IMR-90 (cell line): ENCODE data around the gene FAM89B. TPM values are rescaled to one million over a fixed set of nuclear protein-coding genes. Genes with fewer than 3 reads are reported as not detected.

ENCODE experiments used
- ATAC-seq: fragments of 200-7000 bp; cut with Tn5 transposase; 2 replicates; pipeline ENCODE4 v1.9.1; 2020; ENCODE audit warnings: low read depth, mild to moderate bottlenecking, moderate library complexity
- BruUV-seq: library from RNA; stranded (reverse); fragments of 400-500 nt; replicated peaks from 2 replicates; lab custom pipeline; 2021; lab: Mats Ljungman, UMichigan
- CTCF ChIA-PET: fragments of 300-600 bp; formaldehyde crosslinking; extraction: SDS; loops from one replicate; lab custom pipeline; 2021; ENCODE audit warnings: antibody characterized with exemption; lab: Yijun Ruan, JAX
- POLR2A ChIA-PET: fragments of 300-600 bp; sonication (Branson Sonifier 250); formaldehyde crosslinking; loops from one replicate; lab custom pipeline; 2022; ENCODE audit warnings: antibody characterized with exemption; ENCODE audit not compliant: unreplicated experiment; lab: Charles Lee
- DNase-seq: peaks from one replicate; pipeline ENCODE4 v3.0.0; 2013
- H2AFZ ChIP-seq: replicated peaks from 2 replicates; pipeline ENCODE3; 2013; ENCODE audit warnings: low read length, mild to moderate bottlenecking; ENCODE audit not compliant: poor library complexity
- H2AK5ac ChIP-seq: 2 replicates; pipeline ENCODE4 v1.6.1; 2013; ENCODE audit warnings: low read depth, low read length, inconsistent platforms
- H2AK9ac ChIP-seq: replicated peaks from 2 replicates; pipeline ENCODE3; 2013; ENCODE audit warnings: mild to moderate bottlenecking, low read depth, low read length, moderate library complexity; ENCODE audit not compliant: poor library complexity
- H2BK120ac ChIP-seq: 2 replicates; pipeline ENCODE4 v1.6.1; 2013; ENCODE audit warnings: low read depth, low read length, inconsistent platforms
- H2BK15ac ChIP-seq: 3 replicates; pipeline ENCODE4 v1.6.1; 2013; ENCODE audit warnings: low read depth, low read length, inconsistent platforms
- H2BK20ac ChIP-seq: 2 replicates; pipeline ENCODE4 v1.6.1; 2013; ENCODE audit warnings: low read depth, mild to moderate bottlenecking, inconsistent platforms, low read length, moderate library complexity
- H2BK5ac ChIP-seq: 2 replicates; pipeline ENCODE4 v1.6.1; 2013; ENCODE audit warnings: mild to moderate bottlenecking, low read depth, low read length, inconsistent platforms; ENCODE audit not compliant: poor library complexity, severe bottlenecking
- H3K14ac ChIP-seq: replicated peaks from 2 replicates; pipeline ENCODE4 v1.6.1; 2013; ENCODE audit warnings: low read depth, low read length, inconsistent platforms
- H3K18ac ChIP-seq: 2 replicates; pipeline ENCODE4 v1.6.1; 2013; ENCODE audit warnings: low read depth, low read length, control low read depth
- H3K23ac ChIP-seq: 2 replicates; pipeline ENCODE4 v1.6.1; 2013; ENCODE audit warnings: low read depth, low read length, inconsistent platforms
- H3K27ac ChIP-seq: 2 replicates; pipeline ENCODE4 v1.5.1; 2013; ENCODE audit warnings: mild to moderate bottlenecking, control low read depth, low read length; ENCODE audit not compliant: insufficient read depth
- H3K27me3 ChIP-seq: 2 replicates; pipeline ENCODE4 v1.6.1; 2013; ENCODE audit warnings: low read length; ENCODE audit not compliant: control insufficient read depth, insufficient read depth
- H3K36me3 ChIP-seq: 2 replicates; pipeline ENCODE4 v1.6.1; 2013; ENCODE audit warnings: low read length, mixed read lengths; ENCODE audit not compliant: control insufficient read depth, insufficient read depth
- H3K4ac ChIP-seq: 2 replicates; pipeline ENCODE4 v1.6.1; 2013; ENCODE audit warnings: low read depth, low read length, inconsistent platforms
- H3K4me1 ChIP-seq: 2 replicates; pipeline ENCODE4 v1.6.1; 2013; ENCODE audit warnings: low read length, mixed read lengths; ENCODE audit not compliant: control insufficient read depth, insufficient read depth
- H3K4me2 ChIP-seq: 2 replicates; pipeline ENCODE4 v1.6.1; 2013; ENCODE audit warnings: low read depth, mild to moderate bottlenecking, control low read depth, low read length, moderate library complexity
- H3K4me3 ChIP-seq: 2 replicates; pipeline ENCODE4 v1.5.1; 2013; ENCODE audit warnings: low read depth, mild to moderate bottlenecking, control low read depth, low read length, moderate library complexity; ENCODE audit not compliant: insufficient read depth
- H3K56ac ChIP-seq: 2 replicates; pipeline ENCODE4 v1.6.1; 2013; ENCODE audit warnings: low read length, inconsistent platforms; ENCODE audit not compliant: insufficient read depth; ENCODE audit errors: extremely low read depth
- H3K79me1 ChIP-seq, 2 experiments: 2 replicates each; pipeline ENCODE4 v1.6.1; 2013; ENCODE audit warnings: low read length in 2 of 2, inconsistent platforms in 1 of 2, low read depth in 1 of 2
- H3K9ac ChIP-seq: 2 replicates; pipeline ENCODE4 v1.6.1; 2013; ENCODE audit warnings: low read depth, low read length, control low read depth
- H3K9me1 ChIP-seq: 2 replicates; pipeline ENCODE4 v1.6.1; 2013; ENCODE audit warnings: low read length, inconsistent platforms; ENCODE audit not compliant: insufficient read depth
- H3K9me3 ChIP-seq: 2 replicates; pipeline ENCODE4 v1.6.1; 2013; ENCODE audit warnings: low read length; ENCODE audit not compliant: control insufficient read depth, insufficient read depth
- H4K20me1 ChIP-seq: 2 replicates; pipeline ENCODE4 v1.6.1; 2013; ENCODE audit warnings: low read length, inconsistent platforms; ENCODE audit not compliant: insufficient read depth
- H4K5ac ChIP-seq: 2 replicates; pipeline ENCODE4 v1.6.1; 2013; ENCODE audit warnings: mild to moderate bottlenecking, low read depth, low read length, control low read depth
- H4K8ac ChIP-seq, 2 experiments: 2 replicates each; pipeline ENCODE4 v1.6.1; 2013; ENCODE audit warnings: low read depth in 2 of 2, low read length in 2 of 2, control low read depth in 1 of 2, inconsistent platforms in 1 of 2
- H4K91ac ChIP-seq: 2 replicates; pipeline ENCODE4 v1.6.1; 2013; ENCODE audit warnings: low read depth, low read length, inconsistent platforms; ENCODE audit not compliant: insufficient read depth
- BHLHE40 ChIP-seq: fragments of 150-350 bp; IDR thresholded peaks from 2 replicates; pipeline ENCODE4 v1.6.1; 2016; ENCODE audit warnings: mild to moderate bottlenecking, low read depth, low read length
- CEBPB ChIP-seq: IDR thresholded peaks from 2 replicates; pipeline ENCODE4 v1.6.1; 2012; ENCODE audit warnings: low read depth, low read length, improper control_type of control experiment
- CHD1 ChIP-seq: IDR thresholded peaks from 2 replicates; pipeline ENCODE4 v1.6.1; 2012; ENCODE audit warnings: low read depth, low read length, improper control_type of control experiment
- CTCF ChIP-seq: conservative IDR thresholded peaks from 2 replicates; pipeline ENCODE4 v1.5.1; 2012; ENCODE audit warnings: mild to moderate bottlenecking, low read depth, low read length, improper control_type of control experiment
- FOS ChIP-seq: fragments of 150-350 bp; IDR thresholded peaks from 2 replicates; pipeline ENCODE4 v1.6.1; 2016; ENCODE audit warnings: low read depth, low read length
- MAFK ChIP-seq: IDR thresholded peaks from 2 replicates; pipeline ENCODE4 v1.6.1; 2012; ENCODE audit warnings: low read depth, low read length, improper control_type of control experiment
- MAZ ChIP-seq: IDR thresholded peaks from 2 replicates; pipeline ENCODE4 v1.6.1; 2012; ENCODE audit warnings: low read depth, mild to moderate bottlenecking, low read length, improper control_type of control experiment, moderate library complexity, borderline replicate concordance
- MXI1 ChIP-seq: IDR thresholded peaks from 2 replicates; pipeline ENCODE4 v1.6.1; 2012; ENCODE audit warnings: low read depth, mild to moderate bottlenecking, low read length, moderate library complexity, borderline replicate concordance
- NFE2L2 ChIP-seq: fragments of 150-350 bp; IDR thresholded peaks from 2 replicates; pipeline ENCODE4 v1.6.1; 2016; ENCODE audit warnings: low read depth, mild to moderate bottlenecking, low read length
- POLR2A ChIP-seq: IDR thresholded peaks from 2 replicates; pipeline ENCODE4 v1.6.1; 2012; ENCODE audit warnings: mild to moderate bottlenecking, low read depth, low read length
- RAD21 ChIP-seq: IDR thresholded peaks from 2 replicates; pipeline ENCODE4 v1.6.1; 2012; ENCODE audit warnings: low read length, improper control_type of control experiment
- RCOR1 ChIP-seq: IDR thresholded peaks from 2 replicates; pipeline ENCODE4 v1.6.1; 2012; ENCODE audit warnings: mild to moderate bottlenecking, low read length, improper control_type of control experiment; ENCODE audit not compliant: insufficient replicate concordance
- RFX5 ChIP-seq: IDR thresholded peaks from 2 replicates; pipeline ENCODE4 v1.8.0; 2012; ENCODE audit warnings: low read depth, mild to moderate bottlenecking, low read length, moderate library complexity
- SMC3 ChIP-seq: fragments of 150-350 bp; IDR thresholded peaks from 2 replicates; pipeline ENCODE4 v1.6.1; 2016; ENCODE audit warnings: low read depth, mild to moderate bottlenecking, antibody characterized with exemption, low read length, moderate library complexity
- USF2 ChIP-seq: fragments of 150-350 bp; IDR thresholded peaks from 2 replicates; pipeline ENCODE4 v1.6.1; 2017; ENCODE audit warnings: mild to moderate bottlenecking, antibody characterized with exemption, low read length, low read depth
- WGBS, 2 experiments: methylation state at CpG; one replicate each; pipeline versions ENCODE4 v1.1.5 to v1.1.7; 2013; ENCODE audit warnings: missing lambda C conversion rate in 2 of 2; ENCODE audit not compliant: insufficient read length in 1 of 2; ENCODE audit errors: extremely low coverage in 2 of 2; 5-methylcytosine and 5-hydroxymethylcytosine counted together
- dilution Hi-C: fragments of 300-500 bp; cut with HindIII; formaldehyde crosslinking; loops from one replicate; pipeline ENCODE4 v1.14.3; 2018; ENCODE audit warnings: low sequenced_read_pairs; ENCODE audit not compliant: unreplicated experiment
- in situ Hi-C: fragments of 300-500 bp; cut with MboI; formaldehyde crosslinking; loops from 3 replicates; pipeline ENCODE4 v1.14.3; 2019; ENCODE audit warnings: low sequenced_read_pairs, inconsistent platforms, mixed read lengths
- intact Hi-C: fragments of 100-400 bp; cut with micrococcal nuclease; formaldehyde crosslinking; loops from 2 replicates; pipeline ENCODE4 v1.10.0; 2022
- polyA plus RNA-seq, 3 experiments: library from polyadenylated mRNA; depleted of rRNA; stranded (reverse); fragments of >200 nt; gene quantifications; 2 replicates each; pipeline ENCODE4 v1.2.3, GENCODE V29; 2012; ENCODE audit warnings: low replicate concordance in 1 of 3
- total RNA-seq: library from RNA; depleted of rRNA; stranded (reverse); fragments of >200 nt; gene quantifications from 2 replicates; pipeline ENCODE4 v1.2.3, GENCODE V29; 2012
- TF ChIP-seq, protein P1 (sequence below): fragments of 150-350 bp; IDR thresholded peaks from 2 replicates; pipeline ENCODE4 v1.6.1; 2016; ENCODE audit warnings: low read depth, mild to moderate bottlenecking, low read length, moderate library complexity, borderline replicate concordance

The FAM89B gene
- total and polyA plus RNA-seq, 2 of the 4 experiments (the other 2 are of a cell fraction) = 12.0 to 65.5 TPM

GRCh38 chr11:65537620-65538231, 34.6 kb upstream of the FAM89B start:
- peak overlapping the region; percentile 37 for H2AFZ ChIP-seq
- 89% methylated on average over 9 of the region's 18 CpGs; no CpG with 5 or more reads in 1 of the 2 experiments for WGBS, 2 experiments
- no peak overlapping the region for H2BK20ac ChIP-seq
- TF ChIP-seq CEBPB (no peak), FOS (no peak), RAD21 (no peak), POLR2A (no peak), CTCF (no peak), RFX5 (no peak), BHLHE40 (no peak), USF2 (no peak), SMC3 (no peak), NFE2L2 (no peak), MAZ (no peak), MAFK (no peak), CHD1 (no peak), RCOR1 (no peak), MXI1 (no peak)
- TF ChIP-seq, protein P1, sequence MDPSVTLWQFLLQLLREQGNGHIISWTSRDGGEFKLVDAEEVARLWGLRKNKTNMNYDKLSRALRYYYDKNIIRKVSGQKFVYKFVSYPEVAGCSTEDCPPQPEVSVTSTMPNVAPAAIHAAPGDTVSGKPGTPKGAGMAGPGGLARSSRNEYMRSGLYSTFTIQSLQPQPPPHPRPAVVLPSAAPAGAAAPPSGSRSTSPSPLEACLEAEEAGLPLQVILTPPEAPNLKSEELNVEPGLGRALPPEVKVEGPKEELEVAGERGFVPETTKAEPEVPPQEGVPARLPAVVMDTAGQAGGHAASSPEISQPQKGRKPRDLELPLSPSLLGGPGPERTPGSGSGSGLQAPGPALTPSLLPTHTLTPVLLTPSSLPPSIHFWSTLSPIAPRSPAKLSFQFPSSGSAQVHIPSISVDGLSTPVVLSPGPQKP = no peak
- peaks cover 20% of the 10 kb centered on the region for H4K20me1 ChIP-seq
- ChIA-PET POLR2A (no interaction called here), CTCF (no interaction called here)
- H3K27me3 ChIP-seq = no peaks in the 10 kb centered on the region
- peaks cover 5% of the 10 kb centered on the region; the same call in 1 of the 2 replicates for H3K4me1 ChIP-seq
- no peak overlapping the region for H3K56ac ChIP-seq
- H3K4me3 ChIP-seq = no peak overlapping the region
- BruUV-seq = no TSS peak
- H2BK120ac ChIP-seq = no peak overlapping the region
- intact Hi-C loops (no loop called here), in situ Hi-C loops (no loop called here), dilution Hi-C loops (no loop called here)
- H3K9ac ChIP-seq = no peak overlapping the region
- H3K18ac ChIP-seq = no peak overlapping the region
- peak overlapping the region; percentile 48 for H2AK9ac ChIP-seq
- H3K27ac ChIP-seq = no peak overlapping the region
- H3K4me2 ChIP-seq = no peak overlapping the region
- no peak overlapping the region for H3K23ac ChIP-seq
- no peak overlapping the region for H4K8ac ChIP-seq
- no peak overlapping the region for H2AK5ac ChIP-seq
- no peak overlapping the region for H3K14ac ChIP-seq
- H4K5ac ChIP-seq = no peak overlapping the region
- ATAC-seq (no peak), DNase-seq (no peak)
- no peaks in the 10 kb centered on the region for H3K9me3 ChIP-seq
- H3K9me1 ChIP-seq = peaks cover 4% of the 10 kb centered on the region; the same call in 1 of the 2 replicates
- H3K36me3 ChIP-seq = peaks cover 54% of the 10 kb centered on the region
- no peak overlapping the region for H4K91ac ChIP-seq
- no peak overlapping the region for H2BK15ac ChIP-seq
- peaks cover 0 to 21% of the 10 kb centered on the region in 2 experiments for H3K79me1 ChIP-seq
- no peak overlapping the region for H2BK5ac ChIP-seq
- H3K4ac ChIP-seq = no peak overlapping the region
